OCI-LY7 (cell line): ENCODE data around the gene NUP58.

Experiments used
- EZH2phosphoT487 ChIP-seq: fragments of 200-600 bp; sonication (generic); IDR thresholded peaks from 2 replicates; pipeline ENCODE4 v1.6.1; 2018; ENCODE audit warnings: low read depth, borderline replicate concordance, mild to moderate bottlenecking, mixed run types, antibody characterized with exemption, low read length, moderate library complexity, mixed read lengths
- TF ChIP-seq, protein P1 (sequence below): fragments of 200-600 bp; sonication (generic); conservative IDR thresholded peaks from 2 replicates; pipeline ENCODE4 v1.5.1; 2014; ENCODE audit warnings: mild to moderate bottlenecking, antibody characterized with exemption, low read length, moderate library complexity, mixed read lengths

DNA sequence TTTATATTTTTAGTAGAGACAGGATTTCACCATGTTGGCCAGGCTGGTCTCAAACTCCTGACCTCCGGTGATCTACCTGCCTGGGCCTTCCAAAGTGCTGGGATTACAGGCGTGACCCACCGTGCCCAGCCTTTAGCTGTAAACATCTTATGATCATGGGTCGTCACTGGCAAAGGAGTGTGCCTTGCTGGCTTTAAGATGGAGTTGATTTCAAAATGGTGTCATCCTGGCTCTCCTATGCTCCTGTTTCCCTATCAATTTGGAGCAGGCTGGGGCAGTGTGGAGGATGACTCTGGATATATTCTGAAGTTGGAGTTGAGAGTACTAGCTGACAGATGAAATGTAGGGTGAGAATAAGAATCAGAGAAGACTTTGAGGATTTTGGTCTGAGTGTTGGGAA lies 51.9 kb downstream of the NUP58 start:
- TF ChIP-seq, protein P1, sequence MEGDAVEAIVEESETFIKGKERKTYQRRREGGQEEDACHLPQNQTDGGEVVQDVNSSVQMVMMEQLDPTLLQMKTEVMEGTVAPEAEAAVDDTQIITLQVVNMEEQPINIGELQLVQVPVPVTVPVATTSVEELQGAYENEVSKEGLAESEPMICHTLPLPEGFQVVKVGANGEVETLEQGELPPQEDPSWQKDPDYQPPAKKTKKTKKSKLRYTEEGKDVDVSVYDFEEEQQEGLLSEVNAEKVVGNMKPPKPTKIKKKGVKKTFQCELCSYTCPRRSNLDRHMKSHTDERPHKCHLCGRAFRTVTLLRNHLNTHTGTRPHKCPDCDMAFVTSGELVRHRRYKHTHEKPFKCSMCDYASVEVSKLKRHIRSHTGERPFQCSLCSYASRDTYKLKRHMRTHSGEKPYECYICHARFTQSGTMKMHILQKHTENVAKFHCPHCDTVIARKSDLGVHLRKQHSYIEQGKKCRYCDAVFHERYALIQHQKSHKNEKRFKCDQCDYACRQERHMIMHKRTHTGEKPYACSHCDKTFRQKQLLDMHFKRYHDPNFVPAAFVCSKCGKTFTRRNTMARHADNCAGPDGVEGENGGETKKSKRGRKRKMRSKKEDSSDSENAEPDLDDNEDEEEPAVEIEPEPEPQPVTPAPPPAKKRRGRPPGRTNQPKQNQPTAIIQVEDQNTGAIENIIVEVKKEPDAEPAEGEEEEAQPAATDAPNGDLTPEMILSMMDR = no peak
- TF ChIP-seq EZH2phosphoT487 = no peak
